ENCODE measurements around the gene C20orf173.
"Not testable (repeated sequence)": the region's sequence is repeated elsewhere in the genome, so short reads cannot be mapped to it uniquely, and the experiment has no call there.

The C20orf173 gene

DNA sequence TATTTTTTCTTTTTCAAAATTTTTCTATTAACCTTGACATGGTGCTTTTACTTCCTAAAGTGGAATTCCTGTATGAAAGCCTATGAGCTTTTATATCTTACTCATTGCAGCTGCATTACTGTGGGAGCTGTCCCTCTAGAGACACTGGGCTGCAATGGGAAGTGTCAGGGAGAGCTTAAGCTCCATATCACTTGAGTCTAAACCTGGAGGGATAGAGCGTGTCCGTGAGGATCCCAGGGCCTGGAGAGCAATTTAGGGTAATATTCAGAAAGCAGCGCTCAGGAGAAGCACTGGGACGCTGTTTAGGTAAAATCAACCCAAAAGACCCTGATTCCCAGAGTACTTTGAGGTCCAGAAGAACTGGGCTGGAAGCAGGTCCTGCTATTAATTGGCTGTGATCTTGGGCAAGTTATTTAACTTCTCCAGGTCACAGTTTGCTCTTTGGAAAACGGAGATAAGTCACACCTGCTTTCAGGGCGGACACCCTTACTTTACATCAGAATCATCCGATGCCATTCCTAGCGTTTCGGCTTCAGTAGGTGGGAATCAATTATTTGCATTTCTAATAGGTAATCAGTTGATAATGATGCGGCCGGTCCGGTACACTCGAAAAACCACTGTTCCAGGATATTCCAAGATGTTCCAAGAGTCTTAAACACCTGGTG, 11.8 kb upstream of the C20orf173 start:
- DNase-seq (ENCODE audit: low read depth) = no peak
- peak overlapping the region; percentile 72 for H3K4me3 ChIP-seq (ENCODE audit: control insufficient read depth, low read depth, low read length)
- TF ChIP-seq, protein P1, sequence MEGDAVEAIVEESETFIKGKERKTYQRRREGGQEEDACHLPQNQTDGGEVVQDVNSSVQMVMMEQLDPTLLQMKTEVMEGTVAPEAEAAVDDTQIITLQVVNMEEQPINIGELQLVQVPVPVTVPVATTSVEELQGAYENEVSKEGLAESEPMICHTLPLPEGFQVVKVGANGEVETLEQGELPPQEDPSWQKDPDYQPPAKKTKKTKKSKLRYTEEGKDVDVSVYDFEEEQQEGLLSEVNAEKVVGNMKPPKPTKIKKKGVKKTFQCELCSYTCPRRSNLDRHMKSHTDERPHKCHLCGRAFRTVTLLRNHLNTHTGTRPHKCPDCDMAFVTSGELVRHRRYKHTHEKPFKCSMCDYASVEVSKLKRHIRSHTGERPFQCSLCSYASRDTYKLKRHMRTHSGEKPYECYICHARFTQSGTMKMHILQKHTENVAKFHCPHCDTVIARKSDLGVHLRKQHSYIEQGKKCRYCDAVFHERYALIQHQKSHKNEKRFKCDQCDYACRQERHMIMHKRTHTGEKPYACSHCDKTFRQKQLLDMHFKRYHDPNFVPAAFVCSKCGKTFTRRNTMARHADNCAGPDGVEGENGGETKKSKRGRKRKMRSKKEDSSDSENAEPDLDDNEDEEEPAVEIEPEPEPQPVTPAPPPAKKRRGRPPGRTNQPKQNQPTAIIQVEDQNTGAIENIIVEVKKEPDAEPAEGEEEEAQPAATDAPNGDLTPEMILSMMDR (IDR thresholded peaks at IDR 0.05; ENCODE audit: control insufficient read depth, insufficient read depth, low read depth, low read length, missing control alignments) = no peak

DNA sequence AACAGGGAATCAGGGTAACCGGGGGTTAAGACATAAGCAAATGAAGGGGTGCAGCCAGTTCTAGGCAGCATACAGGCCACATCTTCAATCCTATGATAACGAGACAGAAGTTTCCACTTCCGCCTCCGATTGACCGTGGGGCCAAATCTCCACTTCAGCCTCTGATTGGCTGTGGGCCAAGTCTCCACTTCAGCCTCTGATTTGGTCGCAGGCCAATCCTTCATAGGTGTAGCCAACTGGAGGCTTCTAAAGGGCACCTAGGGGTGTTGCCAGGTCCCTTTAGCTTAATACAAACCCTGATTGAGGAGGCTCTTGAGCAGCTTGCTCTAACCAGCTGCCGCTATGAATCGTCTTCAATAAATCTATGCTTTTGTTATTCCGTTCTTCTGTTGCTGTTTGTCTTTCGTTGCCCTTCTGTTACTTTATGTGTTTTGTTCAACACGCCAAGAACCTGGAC, 10.3 kb upstream of the C20orf173 start:
- no peak overlapping the region for H3K4me3 ChIP-seq (ENCODE audit: control insufficient read depth, low read depth, low read length)
- TF ChIP-seq, protein P1 (IDR thresholded peaks at IDR 0.05; ENCODE audit: control insufficient read depth, insufficient read depth, low read depth, low read length, missing control alignments) = no peak
- no peak for DNase-seq (ENCODE audit: low read depth)

DNA sequence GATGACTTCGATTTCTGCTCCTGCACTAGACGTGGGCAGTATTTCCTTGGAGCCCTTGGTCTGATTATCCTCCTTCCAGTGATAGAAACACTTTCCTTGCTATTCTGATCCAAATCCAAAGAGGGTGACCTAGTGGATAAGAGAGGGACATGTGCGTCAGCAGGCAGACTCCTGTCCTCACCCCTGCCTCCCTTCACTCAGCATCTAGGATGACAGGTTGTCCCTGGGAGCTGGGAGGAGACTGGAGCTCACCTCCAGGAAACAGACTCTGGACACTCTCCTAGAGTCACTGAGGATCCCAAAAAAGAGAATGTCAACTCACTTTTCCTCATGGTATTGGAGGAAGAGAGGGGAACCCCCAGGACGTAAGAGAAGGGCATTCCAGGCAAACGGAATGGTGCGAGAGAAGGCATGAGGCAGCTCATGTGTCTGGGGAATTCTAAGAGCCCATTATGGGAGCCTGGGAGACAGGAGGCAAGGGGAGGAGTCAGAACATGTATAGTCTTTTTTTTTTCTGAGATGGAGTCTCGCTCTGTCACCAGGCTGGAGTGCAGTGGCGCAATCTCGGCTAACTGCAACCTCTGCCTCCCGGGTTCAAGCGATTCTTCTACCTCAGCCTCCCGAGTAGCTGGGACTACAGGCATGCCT, 2.2 kb downstream of the C20orf173 start:
- TF ChIP-seq, protein P1 (IDR thresholded peaks at IDR 0.05; ENCODE audit: control insufficient read depth, insufficient read depth, low read depth, low read length, missing control alignments) = no peak
- H3K4me3 ChIP-seq (ENCODE audit: control insufficient read depth, low read depth, low read length) = no peak overlapping the region
- DNase-seq (ENCODE audit: low read depth) = no peak

- no peak overlapping the region for H3K4me3 ChIP-seq (ENCODE audit: control insufficient read depth, low read depth, low read length)
- TF ChIP-seq, protein P1 (IDR thresholded peaks at IDR 0.05; ENCODE audit: control insufficient read depth, insufficient read depth, low read depth, low read length, missing control alignments) = no peak
- DNase-seq (ENCODE audit: low read depth) = no peak
Measured at GRCh38 chr20:35525639-35526038, 3.8 kb downstream of the C20orf173 start.

DNA sequence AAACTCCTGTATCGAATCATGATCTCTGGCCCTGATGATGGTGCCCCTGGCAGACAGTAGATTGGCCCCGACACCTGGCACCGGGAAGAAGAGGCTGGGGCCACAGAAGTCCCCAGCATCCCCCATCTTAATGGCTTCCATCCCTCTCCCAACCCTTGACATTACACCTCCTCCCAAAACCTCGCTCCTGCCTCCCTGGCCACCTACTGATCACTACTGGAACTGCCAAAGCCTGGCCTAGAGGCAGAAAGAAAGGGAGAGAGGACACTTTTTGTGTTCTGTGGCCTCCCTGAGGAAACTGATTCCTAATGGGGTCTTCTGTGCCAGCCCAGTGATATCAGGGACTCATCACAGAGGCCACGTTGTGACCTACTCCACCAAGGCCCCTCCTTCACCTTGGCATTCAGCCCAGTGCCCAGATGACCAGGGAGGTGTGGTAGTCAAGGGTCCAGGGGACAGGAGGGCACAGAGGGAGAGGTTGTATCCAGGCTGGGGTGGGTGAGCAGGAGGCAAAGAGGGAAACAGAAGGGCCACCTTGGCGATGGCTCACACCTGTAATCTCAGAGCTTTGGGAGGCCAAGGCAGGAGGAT, 6.1 kb downstream of the C20orf173 start:
- no peak for DNase-seq (ENCODE audit: low read depth)
- H3K4me3 ChIP-seq (ENCODE audit: control insufficient read depth, low read depth, low read length) = no peak overlapping the region
- TF ChIP-seq, protein P1 (IDR thresholded peaks at IDR 0.05; ENCODE audit: control insufficient read depth, insufficient read depth, low read depth, low read length, missing control alignments) = peak; percentile 71

DNA sequence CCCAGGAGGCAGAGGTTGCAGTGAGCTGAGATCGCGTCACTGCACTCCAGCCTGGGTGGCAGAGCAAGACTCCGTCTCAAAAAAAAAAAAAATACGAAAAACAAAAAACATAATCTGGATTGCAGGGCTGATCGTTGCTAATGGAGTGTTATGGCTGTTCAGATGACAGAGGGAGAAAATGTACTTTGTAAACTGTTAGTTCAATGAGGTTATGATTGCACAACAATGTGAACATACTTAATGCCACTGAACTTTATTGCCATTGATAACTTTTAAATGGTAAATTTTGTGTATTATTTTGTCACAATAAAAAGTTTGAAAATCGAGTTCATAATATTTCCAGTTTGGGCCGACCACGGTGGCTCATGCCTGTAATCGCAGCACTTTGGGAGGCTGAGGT, 10.5 kb downstream of the C20orf173 start:
- TF ChIP-seq, protein P1 (IDR thresholded peaks at IDR 0.05; ENCODE audit: control insufficient read depth, insufficient read depth, low read depth, low read length, missing control alignments) = no peak
- no peak for DNase-seq (ENCODE audit: low read depth)
- no peak overlapping the region for H3K4me3 ChIP-seq (ENCODE audit: control insufficient read depth, low read depth, low read length)

DNA sequence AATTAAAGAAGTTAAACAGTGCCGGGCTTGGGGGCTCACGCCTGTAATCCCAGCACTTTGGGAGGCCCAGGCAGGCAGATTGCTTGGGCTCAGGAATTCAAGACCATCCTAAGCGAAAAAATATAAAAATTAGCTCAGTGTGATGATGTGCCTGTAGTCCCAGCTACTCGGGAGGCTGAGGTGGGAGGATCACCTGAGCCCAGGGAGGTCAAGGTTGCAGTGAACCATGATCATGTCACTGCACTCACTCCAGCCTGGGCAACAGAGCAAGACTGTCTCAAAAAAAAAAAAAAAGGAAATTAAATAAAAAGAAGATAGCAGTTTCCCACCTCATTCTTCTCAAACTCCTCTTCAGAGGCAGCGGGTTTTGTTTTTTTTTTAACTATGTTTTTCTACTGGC, 11.7 kb downstream of the C20orf173 start:
- not testable (repeated sequence) for DNase-seq (ENCODE audit: low read depth); H3K4me3 ChIP-seq (ENCODE audit: control insufficient read depth, low read depth, low read length)
